H1 (cell line): ENCODE measurements around the gene LRP1. TPM values are rescaled to one million over a fixed set of nuclear protein-coding genes. Genes with fewer than 3 reads are reported as not detected.

Source experiments
- BACH1 ChIP-seq: IDR thresholded peaks from 2 replicates; pipeline ENCODE4 v1.6.1; 2012; ENCODE audit warnings: low read length, improper control_type of control experiment
- RNF2 ChIP-seq: fragments of 200-900, 300-1000 bp; sonication (generic); IDR thresholded peaks from 2 replicates; pipeline ENCODE4 v1.7.1; 2016; ENCODE audit warnings: borderline replicate concordance, low read depth, mild to moderate bottlenecking, antibody characterized with exemption, low read length; ENCODE audit not compliant: poor library complexity, severe bottlenecking; ENCODE audit errors: missing control alignments
- SIN3A ChIP-seq, 2 experiments: IDR thresholded peaks in 1 of 2; conservative IDR thresholded peaks in 1 of 2; 2 replicates each; pipeline ENCODE4 v1.6.1; 2011 to 2012; ENCODE audit warnings: low read length in 2 of 2, improper control_type of control experiment in 1 of 2, low read depth in 1 of 2, mild to moderate bottlenecking in 1 of 2
- SP1 ChIP-seq: IDR thresholded peaks from 2 replicates; pipeline ENCODE4 v1.6.1; 2011; ENCODE audit warnings: low read depth, low read length
- SP2 ChIP-seq: IDR thresholded peaks from 2 replicates; pipeline ENCODE4 v1.6.1; 2012; ENCODE audit warnings: mild to moderate bottlenecking, low read length, inconsistent platforms
- SUZ12 ChIP-seq: fragments of 200-600 bp; sonication (generic); IDR thresholded peaks from 2 replicates; pipeline ENCODE4 v1.6.1; 2012; ENCODE audit warnings: mild to moderate bottlenecking, inconsistent platforms, low read length, moderate library complexity, mixed read lengths
- polyA plus RNA-seq, 7 experiments: library from polyadenylated mRNA; depleted of rRNA in 3 of 7; stranded (reverse) in 5 of 7; unstranded in 2 of 7; fragments of >200 nt in 5 of 7; fragments of 200-250 nt in 2 of 7; gene quantifications; 1 replicate in 5 of 7; 2 replicates in 1 of 7; 4 replicates in 1 of 7; pipeline versions ENCODE4 v1.2.1 to v1.2.3, GENCODE V29; 2011 to 2013; ENCODE audit warnings: missing spikeins in 2 of 7, mixed read lengths in 2 of 7
- total RNA-seq: library from RNA; stranded (reverse); fragmentation: NEBNext Ultra II Directional; extraction: Animal tissue kit (Norgen Biotek cat#: 25700); gene quantifications from 2 replicates; pipeline ENCODE4 v1.2.1, GENCODE V29; 2021

Gene LRP1
- total and polyA plus RNA-seq, 2 of the 8 experiments (the other 6 are each of a cell fraction or from before 2014, with no cell fraction given): 35.3 to 92.5 TPM

- TF ChIP-seq BACH1 (no peak), SP2 (no peak), SIN3A (conservative IDR thresholded peaks at IDR 0.05 in 1 of 2, IDR thresholded peaks at IDR 0.05 in 1 of 2; ENCODE audit: low read depth in 1 of 2, low read length in 2 of 2) (no peak), SUZ12 (peak; percentile 71; the same call in 1 of the 2 replicates), SP1 (no peak), RNF2 (peak; percentile 55)
These were observed 93.1 kb downstream of the LRP1 start (continued) for GRCh38 chr12:57221169-57221917.
